GM12878 (cell line): ENCODE data around the gene COLQ. TPM values are rescaled to one million over a fixed set of nuclear protein-coding genes. Genes with fewer than 3 reads are reported as not detected.

Source experiments
- ATAC-seq: fragments of 200-7000 bp; cut with Tn5 transposase; 3 replicates; pipeline ENCODE4 v1.9.1; 2020; ENCODE audit warnings: mild to moderate bottlenecking, moderate library complexity
- BruUV-seq: library from RNA; stranded (reverse); fragments of 400-500 nt; replicated peaks from 2 replicates; lab custom pipeline; 2021; lab: Mats Ljungman, UMichigan
- CTCF ChIA-PET: fragments of 300-600 bp; sonication (Branson Sonifier 250); formaldehyde crosslinking; extraction: SDS; loops from one replicate; lab custom pipeline; 2021; ENCODE audit warnings: inconsistent platforms; lab: Yijun Ruan, JAX
- POLR2A ChIA-PET: fragments of 350-600 bp; formaldehyde crosslinking; extraction: SDS; loops from one replicate; lab custom pipeline; 2021; ENCODE audit warnings: inconsistent platforms; lab: Charles Lee
- RAD21 ChIA-PET: fragments of 300-600 bp; sonication (Branson Sonifier 250); formaldehyde crosslinking; loops from one replicate; lab custom pipeline; 2023; ENCODE audit warnings: antibody characterized with exemption; ENCODE audit not compliant: unreplicated experiment; lab: Charles Lee
- SMC1A ChIA-PET: fragments of 300-600 bp; sonication (Branson Sonifier 250); formaldehyde crosslinking; loops from one replicate; lab custom pipeline; 2023; ENCODE audit not compliant: unreplicated experiment, uncharacterized antibody; lab: Charles Lee
- DNase-seq: peaks from one replicate; pipeline ENCODE4 v3.0.0-alpha.2; 2011; ENCODE audit warnings: low read depth, low spot score
- FAIRE-seq: peaks from 3 replicates; lab custom pipeline; 2011; peaks lifted over from hg19 to GRCh38; lab: Jason Lieb, UNC
- H2AFZ ChIP-seq: 2 replicates; pipeline ENCODE4 v1.6.0; 2011; ENCODE audit warnings: low read depth, low read length, control low read depth; ENCODE audit not compliant: control insufficient read depth
- H3K27ac ChIP-seq: 2 replicates; pipeline ENCODE4 v1.5.1; 2011; ENCODE audit warnings: control low read depth; ENCODE audit not compliant: control insufficient read depth, insufficient read depth
- H3K27me3 ChIP-seq, 2 experiments: replicated peaks in 1 of 2; 2 replicates each; pipeline versions ENCODE4 v1.6.0 to v1.6.1; 2011; ENCODE audit warnings: low read length in 1 of 2; ENCODE audit not compliant: control insufficient read depth in 2 of 2, insufficient read depth in 2 of 2
- H3K36me3 ChIP-seq, 2 experiments: 2 replicates each; pipeline ENCODE4 v1.5.1; 2011; ENCODE audit warnings: low read length in 1 of 2; ENCODE audit not compliant: control insufficient read depth in 2 of 2, insufficient read depth in 2 of 2
- H3K4me1 ChIP-seq: 2 replicates; pipeline ENCODE4 v1.6.1; 2011; ENCODE audit warnings: mild to moderate bottlenecking, low read length, moderate library complexity, mixed read lengths; ENCODE audit not compliant: control insufficient read depth, insufficient read depth
- H3K4me2 ChIP-seq: 2 replicates; pipeline ENCODE4 v1.6.0; 2011; ENCODE audit warnings: control low read depth; ENCODE audit not compliant: control insufficient read depth, insufficient read depth
- H3K4me3 ChIP-seq: fragments of 200-600 bp; sonication (generic); 2 replicates; pipeline ENCODE4 v1.5.1; 2016
- H3K79me2 ChIP-seq: 2 replicates; pipeline ENCODE4 v1.6.0; 2011; ENCODE audit warnings: low read length; ENCODE audit not compliant: control insufficient read depth, insufficient read depth
- H3K9ac ChIP-seq: 2 replicates; pipeline ENCODE4 v1.8.0; 2011; ENCODE audit warnings: low read length, control low read depth, mixed read lengths; ENCODE audit not compliant: control insufficient read depth, insufficient read depth
- H3K9me3 ChIP-seq: replicated peaks from 3 replicates; pipeline ENCODE4 v1.5.1; 2011; ENCODE audit warnings: mild to moderate bottlenecking, low read length; ENCODE audit not compliant: control insufficient read depth, insufficient read depth
- H4K20me1 ChIP-seq: 2 replicates; pipeline ENCODE4 v1.6.0; 2011; ENCODE audit not compliant: control insufficient read depth, insufficient read depth
- HSF1 ChIP-seq: fragments of 150-350 bp; IDR thresholded peaks from 2 replicates; pipeline ENCODE4 v1.6.1; 2014; ENCODE audit warnings: mild to moderate bottlenecking, low read depth, low read length
- WGBS: methylation state at CpG from one replicate; pipeline ENCODE4 v1.1.6; 2016; ENCODE audit warnings: low lambda C conversion rate; ENCODE audit not compliant: insufficient replicate concordance, insufficient coverage; ENCODE audit errors: missing lambda C conversion rate; 5-methylcytosine and 5-hydroxymethylcytosine counted together
- in situ Hi-C: fragments of 300-500 bp; cut with MboI; formaldehyde crosslinking; loops from 9 replicates; pipeline ENCODE4 v1.14.3; 2018; ENCODE audit warnings: mixed read lengths
- intact Hi-C: fragments of 100-400 bp; cut with micrococcal nuclease; formaldehyde crosslinking; loops from one replicate; pipeline ENCODE4 v1.14.2; 2022; ENCODE audit not compliant: unreplicated experiment
- polyA plus RNA-seq, 11 experiments: library from polyadenylated mRNA; depleted of rRNA in 4 of 11; unstranded in 6 of 11; stranded (reverse) in 5 of 11; fragments of >200 nt; fragmentation: Nextera tagmentation in 4 of 11; fragmentation: Illumina TruSeq in 1 of 11; extraction: Ambion mirVana in 4 of 11; extraction: Trizol in 1 of 11; gene quantifications; 1 replicate in 1 of 11; 2 replicates in 10 of 11; pipeline versions ENCODE4 v1.2.1 to v1.2.3, GENCODE V29; 2011 to 2016; ENCODE audit warnings: inconsistent platforms in 2 of 11, missing spikeins in 2 of 11, low read depth in 1 of 11
- total RNA-seq, 4 experiments: library from RNA; depleted of rRNA in 3 of 4; stranded (reverse); fragments of >200 nt in 3 of 4; fragmentation: Illumina TruSeq in 1 of 4; extraction: Trizol in 1 of 4; gene quantifications; 2 replicates each; pipeline versions ENCODE4 v1.2.1 to v1.2.3, GENCODE V29; 2013 to 2021
- TF ChIP-seq, protein P1 (sequence below): fragments of 450-650 bp; IDR thresholded peaks from 2 replicates; pipeline ENCODE4 v1.6.1; 2016; ENCODE audit warnings: mild to moderate bottlenecking

Gene COLQ
- total and polyA plus RNA-seq, 10 of the 15 experiments (the other 5 are each of a cell fraction or from before 2014, with no cell fraction given), result 0.13 to 2.7 (median 0.70) TPM

- ChIA-PET CTCF (interaction anchor here (0.8 to 4.0 kb wide), 6 partner anchors 21 to 385 kb away, joined by 3 to 23 read pairs (median 6); no protein-coding TSS in a partner anchor), POLR2A (no interaction called here), SMC1A (interaction anchor here (1.0 to 3.7 kb wide), 5 partner anchors 9 to 158 kb away, joined by 3 to 11 read pairs (median 4); no protein-coding TSS in a partner anchor), RAD21 (interaction anchor here (1.3 to 1.7 kb wide), 2 partner anchors 40 to 42 kb away, joined by 4 to 5 read pairs; no protein-coding TSS in a partner anchor)
- H2AFZ ChIP-seq, result peak overlapping the region; percentile 97
- H3K9ac ChIP-seq, result peak overlapping the region; percentile 71
- peaks cover 0 to 9% of the 10 kb centered on the region in 2 experiments; a peak in 3 of 4 replicates for H3K36me3 ChIP-seq
- TF ChIP-seq, protein P1, sequence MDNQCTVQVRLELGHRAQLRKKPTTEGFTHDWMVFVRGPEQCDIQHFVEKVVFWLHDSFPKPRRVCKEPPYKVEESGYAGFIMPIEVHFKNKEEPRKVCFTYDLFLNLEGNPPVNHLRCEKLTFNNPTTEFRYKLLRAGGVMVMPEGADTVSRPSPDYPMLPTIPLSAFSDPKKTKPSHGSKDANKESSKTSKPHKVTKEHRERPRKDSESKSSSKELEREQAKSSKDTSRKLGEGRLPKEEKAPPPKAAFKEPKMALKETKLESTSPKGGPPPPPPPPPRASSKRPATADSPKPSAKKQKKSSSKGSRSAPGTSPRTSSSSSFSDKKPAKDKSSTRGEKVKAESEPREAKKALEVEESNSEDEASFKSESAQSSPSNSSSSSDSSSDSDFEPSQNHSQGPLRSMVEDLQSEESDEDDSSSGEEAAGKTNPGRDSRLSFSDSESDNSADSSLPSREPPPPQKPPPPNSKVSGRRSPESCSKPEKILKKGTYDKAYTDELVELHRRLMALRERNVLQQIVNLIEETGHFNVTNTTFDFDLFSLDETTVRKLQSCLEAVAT, result peak; percentile 77; the same call in 1 of the 2 replicates
- no peak for TF ChIP-seq HSF1
- 49% methylated on average over 16 of the region's 16 CpGs for WGBS
- DNase-seq, result no peak
- intact Hi-C loops (no loop called here), in situ Hi-C loops (no loop called here)
- BruUV-seq, result TSS peak; percentile 78
- no peaks in the 10 kb centered on the region for H4K20me1 ChIP-seq
- peak overlapping the region; percentile 95 for H3K4me3 ChIP-seq
- peak overlapping the region; percentile 81 for H3K27ac ChIP-seq
- H3K9me3 ChIP-seq, result no peaks in the 10 kb centered on the region
- no peak for FAIRE-seq
- no peaks in the 10 kb centered on the region for H3K27me3 ChIP-seq
- H3K4me1 ChIP-seq, result no peaks in the 10 kb centered on the region; the same call in 1 of the 2 replicates
- peak overlapping the region; percentile 83 for H3K4me2 ChIP-seq
- ATAC-seq, result no peak
- peaks cover 41% of the 10 kb centered on the region for H3K79me2 ChIP-seq
These were observed 94.9 kb downstream of the COLQ start for GRCh38 chr3:15426579-15427118.
